DND-41 (cell line): ENCODE results near the gene FAM98B.

ENCODE experiments used
- EZH2 ChIP-seq: IDR thresholded peaks from 3 replicates; pipeline ENCODE4 v1.6.1; 2012; ENCODE audit warnings: borderline replicate concordance, low read depth, mild to moderate bottlenecking, moderate library complexity, low read length, inconsistent platforms; ENCODE audit not compliant: severe bottlenecking
- TF ChIP-seq, protein P1 (sequence below): IDR thresholded peaks from 2 replicates; pipeline ENCODE4 v1.5.1; 2012; ENCODE audit warnings: borderline replicate concordance, low read length, moderate library complexity, mild to moderate bottlenecking; ENCODE audit not compliant: poor library complexity, severe bottlenecking; ENCODE audit errors: extremely low read depth

DNA sequence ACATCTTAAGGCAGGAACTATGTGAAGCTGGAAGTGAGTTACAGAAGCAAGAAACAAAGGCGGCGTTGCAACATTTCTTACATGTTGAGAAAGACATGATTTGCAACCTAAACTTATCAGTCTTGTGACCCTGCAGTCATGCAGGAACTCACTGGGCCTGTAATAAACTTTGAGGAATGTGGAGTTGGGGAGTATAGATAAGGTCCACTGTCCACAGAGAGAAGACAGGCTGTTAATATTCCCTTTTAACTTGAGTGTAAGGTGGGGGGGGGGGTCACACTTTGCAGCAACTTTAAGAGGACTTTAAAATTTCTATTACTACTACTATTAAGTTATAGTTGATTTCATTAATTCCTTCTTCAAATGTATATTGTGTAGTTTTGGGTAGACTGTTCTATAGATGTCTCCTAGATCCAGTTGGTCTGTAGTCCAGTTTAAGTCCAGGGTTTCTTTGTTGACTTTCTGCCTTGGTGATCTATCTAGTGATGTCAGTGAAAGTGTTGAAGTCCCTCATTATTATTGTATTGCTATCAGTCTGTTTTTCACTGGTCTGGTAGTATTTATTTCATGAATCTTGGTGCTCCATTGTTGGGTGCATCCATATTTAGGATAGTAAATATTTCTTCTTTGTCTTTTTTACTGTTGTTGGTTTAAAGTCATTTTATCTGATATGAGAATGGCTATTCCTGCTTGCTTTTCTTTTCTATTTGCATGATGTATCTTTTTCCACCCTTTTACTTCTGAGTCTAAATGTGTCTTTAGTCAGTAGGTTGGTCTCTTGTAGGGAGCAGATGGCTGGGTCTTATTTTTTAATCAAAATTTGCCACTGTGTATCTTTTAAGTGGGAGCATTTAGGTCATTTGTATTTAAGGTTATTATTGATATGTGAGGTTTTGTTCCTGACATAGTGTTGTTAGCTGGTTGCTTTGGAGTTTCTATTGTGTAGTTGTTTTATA lies 15.6 kb upstream of the FAM98B start:
- TF ChIP-seq, protein P1, sequence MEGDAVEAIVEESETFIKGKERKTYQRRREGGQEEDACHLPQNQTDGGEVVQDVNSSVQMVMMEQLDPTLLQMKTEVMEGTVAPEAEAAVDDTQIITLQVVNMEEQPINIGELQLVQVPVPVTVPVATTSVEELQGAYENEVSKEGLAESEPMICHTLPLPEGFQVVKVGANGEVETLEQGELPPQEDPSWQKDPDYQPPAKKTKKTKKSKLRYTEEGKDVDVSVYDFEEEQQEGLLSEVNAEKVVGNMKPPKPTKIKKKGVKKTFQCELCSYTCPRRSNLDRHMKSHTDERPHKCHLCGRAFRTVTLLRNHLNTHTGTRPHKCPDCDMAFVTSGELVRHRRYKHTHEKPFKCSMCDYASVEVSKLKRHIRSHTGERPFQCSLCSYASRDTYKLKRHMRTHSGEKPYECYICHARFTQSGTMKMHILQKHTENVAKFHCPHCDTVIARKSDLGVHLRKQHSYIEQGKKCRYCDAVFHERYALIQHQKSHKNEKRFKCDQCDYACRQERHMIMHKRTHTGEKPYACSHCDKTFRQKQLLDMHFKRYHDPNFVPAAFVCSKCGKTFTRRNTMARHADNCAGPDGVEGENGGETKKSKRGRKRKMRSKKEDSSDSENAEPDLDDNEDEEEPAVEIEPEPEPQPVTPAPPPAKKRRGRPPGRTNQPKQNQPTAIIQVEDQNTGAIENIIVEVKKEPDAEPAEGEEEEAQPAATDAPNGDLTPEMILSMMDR, result no peak
- no peak for TF ChIP-seq EZH2
